ENCODE results near the gene NR4A1.

- TF ChIP-seq CTCF (IDR thresholded peaks at IDR 0.05; ENCODE audit: insufficient read depth, low read depth, low read length) (no peak), EZH2 (IDR thresholded peaks at IDR 0.05; ENCODE audit: insufficient read depth, low read length) (no peak)
These were observed 36.9 kb downstream of the NR4A1 start for GRCh38 chr12:52087961-52088820.

Measured in astrocyte (in vitro differentiated cells and primary cell).